ENCODE measurements around the gene SEC61B.

- TF ChIP-seq CTCF (IDR thresholded peaks at IDR 0.05) = no peak
- no peak for TF ChIP-seq POLR2A (IDR thresholded peaks at IDR 0.05)
Measured at GRCh38 chr9:99238331-99238730, 16.2 kb downstream of the SEC61B start.

Data from right lobe of liver (tissue), 4 donors.